Measurements from ENCODE around the gene CD177. TPM values are rescaled to one million over a fixed set of nuclear protein-coding genes. Genes with fewer than 3 reads are reported as not detected.

The CD177 gene
- polyA plus RNA-seq, 1 of the 3 experiments (the other 2 are of a cell fraction): 0.54 TPM

- H3K79me2 ChIP-seq (ENCODE audit: insufficient read depth): no peaks in the 10 kb centered on the region
- no peak overlapping the region for H3K27ac ChIP-seq (ENCODE audit: low read depth in 2 of 2, low read length in 1 of 2)
- no peaks in the 10 kb centered on the region for H3F3A ChIP-seq (replicated peaks; ENCODE audit: insufficient read depth)
- no peak overlapping the region for H3K9ac ChIP-seq
- 0% methylated on average over 1 of the region's 1 CpG for WGBS (ENCODE audit: low lambda C conversion rate)
- no peak for TF ChIP-seq SMC3 (IDR thresholded peaks at IDR 0.05; ENCODE audit: low read depth, low read length)
- no peak for TF ChIP-seq MAX (IDR thresholded peaks at IDR 0.05; ENCODE audit: low read depth)
- TF ChIP-seq RFX5 (IDR thresholded peaks at IDR 0.05; ENCODE audit: low read length): no peak
- no peak for TF ChIP-seq EP300 (IDR thresholded peaks at IDR 0.05; ENCODE audit: borderline replicate concordance in 1 of 2, low read depth in 1 of 2, low read length in 1 of 2)
- no peak for TF ChIP-seq IRF3 (IDR thresholded peaks at IDR 0.05; ENCODE audit: low read depth, low read length)
- TF ChIP-seq RXRA (IDR thresholded peaks at IDR 0.05; ENCODE audit: borderline replicate concordance, low read depth): no peak
- TF ChIP-seq YY1 (IDR thresholded peaks at IDR 0.05; ENCODE audit: low read depth): no peak
- TF ChIP-seq MEF2A (IDR thresholded peaks at IDR 0.05; ENCODE audit: borderline replicate concordance, low read depth): no peak
- TF ChIP-seq TCF12 (IDR thresholded peaks at IDR 0.05): no peak
- no peak for TF ChIP-seq JUND (IDR thresholded peaks at IDR 0.05)
- TF ChIP-seq ELF1 (IDR thresholded peaks at IDR 0.05): no peak
- TF ChIP-seq FOXM1 (IDR thresholded peaks at IDR 0.05; ENCODE audit: low read depth): no peak
- TF ChIP-seq SIN3A (IDR thresholded peaks at IDR 0.05; ENCODE audit: borderline replicate concordance, low read depth, low read length): no peak
- TF ChIP-seq USF1 (IDR thresholded peaks at IDR 0.05; ENCODE audit: borderline replicate concordance, low read depth): no peak
- no peak for TF ChIP-seq GABPA (IDR thresholded peaks at IDR 0.05; ENCODE audit: low read depth)
- TF ChIP-seq EZH2phosphoT487 (IDR thresholded peaks at IDR 0.05; ENCODE audit: borderline replicate concordance, low read depth): no peak
- H3K4me1 ChIP-seq (ENCODE audit: control insufficient read depth in 1 of 2, insufficient read depth in 2 of 2, low read depth in 1 of 2, low read length in 1 of 2): no peaks in the 10 kb centered on the region
- H3K4me3 ChIP-seq (ENCODE audit: low read depth in 2 of 2, low read length in 1 of 2): no peak overlapping the region
- H3K9me2 ChIP-seq: no peaks in the 10 kb centered on the region
- H3K9me3 ChIP-seq: no peaks in the 10 kb centered on the region
- CTCF ChIA-PET: no interaction called here
- H3K27me3 ChIP-seq (ENCODE audit: insufficient read depth): no peaks in the 10 kb centered on the region
- H3K4me2 ChIP-seq: no peak overlapping the region
- H2AFZ ChIP-seq (ENCODE audit: low read depth): no peak overlapping the region
- no peak for DNase-seq
- no peaks in the 10 kb centered on the region for H4K20me1 ChIP-seq (ENCODE audit: insufficient read depth)
- POLR2A ChIA-PET: no interaction called here
- H3K36me3 ChIP-seq (replicated peaks in 1 of 2; ENCODE audit: control insufficient read depth in 1 of 2, insufficient read depth in 2 of 2, low read length in 1 of 2): no peaks in the 10 kb centered on the region
Measured at GRCh38 chr19:43306097-43306496, 47.4 kb upstream of the CD177 start.

GRCh38 chr19:43308244-43308815 is 45.2 kb upstream of the CD177 start:
- Histone ChIP-seq H3K4me1 (ENCODE audit: control insufficient read depth in 1 of 2, insufficient read depth in 2 of 2, low read depth in 1 of 2, low read length in 1 of 2) (no peaks in the 10 kb centered on the region), H3K36me3 (replicated peaks in 1 of 2; ENCODE audit: control insufficient read depth in 1 of 2, insufficient read depth in 2 of 2, low read length in 1 of 2) (no peaks in the 10 kb centered on the region), H3K9me2 (no peaks in the 10 kb centered on the region), H4K20me1 (ENCODE audit: insufficient read depth) (no peaks in the 10 kb centered on the region), H2AFZ (ENCODE audit: low read depth) (no peak overlapping the region), H3K27me3 (ENCODE audit: insufficient read depth) (no peaks in the 10 kb centered on the region), H3K4me3 (ENCODE audit: low read depth in 2 of 2, low read length in 1 of 2) (no peak overlapping the region), H3K27ac (ENCODE audit: low read depth in 2 of 2, low read length in 1 of 2) (no peak overlapping the region), H3K9me3 (no peaks in the 10 kb centered on the region), H3K9ac (no peak overlapping the region), H3F3A (replicated peaks; ENCODE audit: insufficient read depth) (no peaks in the 10 kb centered on the region), H3K4me2 (no peak overlapping the region), H3K79me2 (ENCODE audit: insufficient read depth) (no peaks in the 10 kb centered on the region)
- DNase-seq: no peak
- ChIA-PET POLR2A (no interaction called here), CTCF (interaction anchor here (1.9 kb wide), 1 partner anchor 8 kb away, joined by 7 read pairs; no protein-coding TSS in a partner anchor)
- 16% methylated on average over 5 of the region's 5 CpGs for WGBS (ENCODE audit: low lambda C conversion rate)
- no peak for TF ChIP-seq PBX3 (IDR thresholded peaks at IDR 0.05)
- no peak for TF ChIP-seq USF1 (IDR thresholded peaks at IDR 0.05; ENCODE audit: borderline replicate concordance, low read depth)
- TF ChIP-seq ELF1 (IDR thresholded peaks at IDR 0.05): no peak
- TF ChIP-seq CTCF (IDR thresholded peaks at IDR 0.05): no peak
- TF ChIP-seq EZH2phosphoT487 (IDR thresholded peaks at IDR 0.05; ENCODE audit: borderline replicate concordance, low read depth): no peak
- no peak for TF ChIP-seq NRF1 (IDR thresholded peaks at IDR 0.05; ENCODE audit: low read depth, low read length)
- no peak for TF ChIP-seq RXRA (IDR thresholded peaks at IDR 0.05; ENCODE audit: borderline replicate concordance, low read depth)
- no peak for TF ChIP-seq RFX5 (IDR thresholded peaks at IDR 0.05; ENCODE audit: low read length)
- TF ChIP-seq TCF12 (IDR thresholded peaks at IDR 0.05): no peak
